ENCODE results near the gene KCND2.

KCND2 gene

DNA sequence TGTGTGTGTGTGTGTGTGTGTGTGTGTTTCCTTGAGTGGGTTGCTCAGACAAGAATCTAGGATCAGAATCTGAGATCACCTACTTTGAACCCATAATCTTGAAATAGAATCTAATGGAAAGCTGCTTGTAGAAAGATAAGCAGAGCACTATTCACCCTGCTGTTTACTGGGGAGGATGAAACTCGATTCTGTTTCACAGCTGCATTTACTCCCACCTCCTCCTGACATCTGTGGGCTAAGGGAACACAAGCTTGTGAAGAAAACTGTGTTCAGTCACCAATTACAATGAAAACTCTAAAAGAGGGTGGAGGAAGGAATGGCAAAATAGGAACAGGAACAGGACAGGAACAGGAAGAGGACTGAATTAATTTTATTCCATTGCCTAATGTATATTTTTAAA lies 315.4 kb downstream of the KCND2 start:
- Mint-ChIP-seq H3K27me3 (no peaks in the 10 kb centered on the region), H3K9me3 (peaks cover 10% of the 10 kb centered on the region), H3K27ac (no peak overlapping the region), H3K36me3 (ENCODE audit: low read depth) (no peaks in the 10 kb centered on the region), H3K4me1 (ENCODE audit: low read depth) (no peaks in the 10 kb centered on the region), H3K4me3 (no peak overlapping the region)

DNA sequence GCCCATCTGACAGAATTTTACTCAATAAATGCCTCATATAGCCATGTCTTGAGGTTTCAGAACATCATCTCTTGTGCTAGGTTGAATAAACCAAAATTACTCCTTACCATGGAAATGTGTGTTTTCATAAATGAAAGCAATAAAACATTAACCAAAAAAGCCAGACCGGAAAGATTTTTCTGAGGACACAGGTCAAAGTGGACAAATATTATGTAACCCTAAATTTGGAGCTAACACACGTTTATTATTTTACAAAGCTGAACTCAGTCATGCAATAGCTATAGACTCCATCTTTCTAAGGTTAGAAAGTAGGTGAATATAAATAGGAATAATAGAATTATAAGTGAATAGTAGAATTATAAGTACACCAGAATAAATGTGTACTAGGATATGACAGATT lies 315.9 kb downstream of the KCND2 start:
- no peaks in the 10 kb centered on the region for H3K4me1 Mint-ChIP-seq (ENCODE audit: low read depth)
- no peaks in the 10 kb centered on the region for H3K27me3 Mint-ChIP-seq
- no peaks in the 10 kb centered on the region for H3K36me3 Mint-ChIP-seq (ENCODE audit: low read depth)
- H3K4me3 Mint-ChIP-seq, result no peak overlapping the region
- no peak overlapping the region for H3K27ac Mint-ChIP-seq
- H3K9me3 Mint-ChIP-seq, result peaks cover 6% of the 10 kb centered on the region

- Mint-ChIP-seq H3K36me3 (ENCODE audit: low read depth) (no peaks in the 10 kb centered on the region), H3K9me3 (peaks cover 4% of the 10 kb centered on the region), H3K27ac (no peak overlapping the region), H3K27me3 (no peaks in the 10 kb centered on the region), H3K4me1 (ENCODE audit: low read depth) (no peaks in the 10 kb centered on the region), H3K4me3 (no peak overlapping the region)
Observed at GRCh38 chr7:120600607-120601006, 327.6 kb downstream of the KCND2 start.

- Mint-ChIP-seq H3K9me3 (no peaks in the 10 kb centered on the region), H3K4me1 (ENCODE audit: low read depth) (no peaks in the 10 kb centered on the region), H3K27ac (no peak overlapping the region), H3K4me3 (no peak overlapping the region), H3K36me3 (ENCODE audit: low read depth) (no peaks in the 10 kb centered on the region), H3K27me3 (no peaks in the 10 kb centered on the region)
Observed at GRCh38 chr7:120603366-120603765, 330.4 kb downstream of the KCND2 start.

- Mint-ChIP-seq H3K9me3 (peaks cover under 1% of the 10 kb centered on the region), H3K4me1 (ENCODE audit: low read depth) (no peaks in the 10 kb centered on the region), H3K27me3 (no peaks in the 10 kb centered on the region), H3K36me3 (ENCODE audit: low read depth) (no peaks in the 10 kb centered on the region), H3K4me3 (no peak overlapping the region), H3K27ac (no peak overlapping the region)
Observed at GRCh38 chr7:120609136-120609753, 336.3 kb downstream of the KCND2 start.

- H3K27ac Mint-ChIP-seq, result no peak overlapping the region
- H3K4me3 Mint-ChIP-seq, result no peak overlapping the region
- no peaks in the 10 kb centered on the region for H3K27me3 Mint-ChIP-seq
- no peaks in the 10 kb centered on the region for H3K36me3 Mint-ChIP-seq (ENCODE audit: low read depth)
- peaks cover 3% of the 10 kb centered on the region for H3K9me3 Mint-ChIP-seq
- H3K4me1 Mint-ChIP-seq (ENCODE audit: low read depth), result no peaks in the 10 kb centered on the region
Observed at GRCh38 chr7:120611975-120612374, 339.0 kb downstream of the KCND2 start.

- H3K36me3 Mint-ChIP-seq (ENCODE audit: low read depth), result no peaks in the 10 kb centered on the region
- H3K4me1 Mint-ChIP-seq (ENCODE audit: low read depth), result no peaks in the 10 kb centered on the region
- H3K9me3 Mint-ChIP-seq, result peaks cover 3% of the 10 kb centered on the region
- no peaks in the 10 kb centered on the region for H3K27me3 Mint-ChIP-seq
- H3K4me3 Mint-ChIP-seq, result no peak overlapping the region
- H3K27ac Mint-ChIP-seq, result no peak overlapping the region
Observed at GRCh38 chr7:120615703-120616102, 342.7 kb downstream of the KCND2 start.

- Mint-ChIP-seq H3K9me3 (peaks cover 3% of the 10 kb centered on the region), H3K36me3 (ENCODE audit: low read depth) (no peaks in the 10 kb centered on the region), H3K27ac (no peak overlapping the region), H3K4me1 (ENCODE audit: low read depth) (no peaks in the 10 kb centered on the region), H3K4me3 (no peak overlapping the region), H3K27me3 (no peaks in the 10 kb centered on the region)
Observed at GRCh38 chr7:120617275-120617674, 344.3 kb downstream of the KCND2 start.

DNA sequence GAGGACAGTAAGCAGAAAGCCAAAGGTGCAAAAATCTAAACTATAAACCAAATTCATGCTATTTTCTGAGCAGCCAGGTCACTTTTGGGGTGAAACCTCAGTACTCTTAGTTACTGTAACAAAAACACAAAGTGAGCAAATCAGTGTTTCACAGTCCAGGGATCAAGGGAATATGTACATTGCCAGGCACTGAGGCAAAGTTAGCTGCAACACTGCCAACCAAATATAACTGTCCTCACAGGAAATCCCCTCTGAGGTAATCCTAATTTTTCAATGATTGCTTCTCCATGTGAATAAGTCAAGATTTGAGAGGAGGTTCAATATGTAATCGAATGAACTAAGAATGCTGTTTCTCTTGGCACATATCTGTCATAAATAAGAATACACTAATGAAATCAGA lies 355.3 kb downstream of the KCND2 start:
- H3K9me3 Mint-ChIP-seq, result no peaks in the 10 kb centered on the region

DNA sequence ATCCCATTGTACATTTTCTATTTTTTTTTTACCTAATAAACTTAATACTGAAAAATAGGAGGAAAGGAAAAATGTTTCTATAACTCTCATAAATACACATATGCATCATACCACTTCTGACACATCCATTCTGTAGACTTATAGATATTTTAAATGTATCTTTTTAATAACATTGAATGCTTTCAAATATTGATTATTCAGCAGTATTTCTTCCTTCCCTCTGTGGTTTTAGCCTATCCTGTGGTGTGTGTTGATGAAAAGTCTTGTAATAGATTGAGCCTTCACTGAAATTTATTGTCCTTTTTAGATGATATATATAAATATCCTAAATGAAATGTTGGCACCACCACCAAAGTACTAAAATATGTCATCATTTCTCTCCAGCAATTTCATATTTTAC lies 366.9 kb downstream of the KCND2 start:
- Mint-ChIP-seq H3K4me3 (no peak overlapping the region), H3K27ac (no peak overlapping the region), H3K4me1 (ENCODE audit: low read depth) (no peaks in the 10 kb centered on the region), H3K27me3 (no peaks in the 10 kb centered on the region), H3K36me3 (ENCODE audit: low read depth) (no peaks in the 10 kb centered on the region), H3K9me3 (peaks cover 1% of the 10 kb centered on the region)

More for the DNA sequence above, 355.3 kb downstream of the KCND2 start:
- no peaks in the 10 kb centered on the region for H3K27me3 Mint-ChIP-seq
- no peak overlapping the region for H3K27ac Mint-ChIP-seq
- no peaks in the 10 kb centered on the region for H3K36me3 Mint-ChIP-seq (ENCODE audit: low read depth)
- H3K4me3 Mint-ChIP-seq, result no peak overlapping the region
- H3K4me1 Mint-ChIP-seq (ENCODE audit: low read depth), result no peaks in the 10 kb centered on the region

DNA sequence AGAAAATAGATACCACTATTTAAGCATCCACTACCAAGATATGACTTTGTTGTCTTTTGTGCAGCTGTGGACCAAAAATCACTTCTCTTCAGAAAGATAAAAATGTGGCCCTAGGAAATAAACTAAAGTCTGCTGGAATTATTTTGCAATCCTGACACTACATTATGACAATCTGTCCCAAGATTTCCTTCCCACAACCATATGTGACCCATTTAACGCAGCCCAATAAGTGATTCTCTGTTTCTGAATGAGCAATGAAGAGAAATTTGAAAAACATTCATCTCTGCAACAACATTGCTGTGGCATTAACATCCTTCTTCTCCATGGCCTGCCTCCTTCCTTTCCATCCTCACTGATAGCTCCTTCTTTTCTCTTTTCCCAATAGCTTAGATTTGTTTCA lies 373.0 kb downstream of the KCND2 start:
- H3K4me3 Mint-ChIP-seq, result no peak overlapping the region
- H3K36me3 Mint-ChIP-seq (ENCODE audit: low read depth), result no peaks in the 10 kb centered on the region
- H3K27ac Mint-ChIP-seq, result no peak overlapping the region
- H3K9me3 Mint-ChIP-seq, result no peaks in the 10 kb centered on the region
- no peaks in the 10 kb centered on the region for H3K4me1 Mint-ChIP-seq (ENCODE audit: low read depth)
- no peaks in the 10 kb centered on the region for H3K27me3 Mint-ChIP-seq

DNA sequence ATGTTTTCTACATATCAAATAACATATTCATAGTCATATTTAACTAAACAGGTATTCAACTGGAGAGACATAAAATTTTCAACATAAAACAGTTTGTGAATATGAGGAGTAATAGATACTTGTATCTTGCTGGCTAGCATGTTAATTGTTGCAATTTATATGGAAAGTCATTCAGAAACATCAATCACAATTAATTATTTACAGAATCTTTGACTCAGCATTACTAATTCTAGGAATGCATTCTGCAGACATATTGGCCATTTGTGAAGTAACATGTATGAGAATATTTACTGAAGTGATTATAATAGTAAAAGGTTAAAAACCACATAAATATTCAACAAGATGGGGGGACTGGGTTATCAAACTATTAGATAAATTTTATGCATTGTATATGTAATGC lies 381.3 kb downstream of the KCND2 start:
- Mint-ChIP-seq H3K4me1 (ENCODE audit: low read depth) (no peaks in the 10 kb centered on the region), H3K27ac (no peak overlapping the region), H3K4me3 (no peak overlapping the region), H3K36me3 (ENCODE audit: low read depth) (no peaks in the 10 kb centered on the region), H3K27me3 (no peaks in the 10 kb centered on the region), H3K9me3 (peaks cover 3% of the 10 kb centered on the region)

GRCh38 chr7:120658516-120658915 lies 385.5 kb downstream of the KCND2 start:
- H3K9me3 Mint-ChIP-seq, result no peaks in the 10 kb centered on the region
- no peaks in the 10 kb centered on the region for H3K27me3 Mint-ChIP-seq
- H3K27ac Mint-ChIP-seq, result no peak overlapping the region

DNA sequence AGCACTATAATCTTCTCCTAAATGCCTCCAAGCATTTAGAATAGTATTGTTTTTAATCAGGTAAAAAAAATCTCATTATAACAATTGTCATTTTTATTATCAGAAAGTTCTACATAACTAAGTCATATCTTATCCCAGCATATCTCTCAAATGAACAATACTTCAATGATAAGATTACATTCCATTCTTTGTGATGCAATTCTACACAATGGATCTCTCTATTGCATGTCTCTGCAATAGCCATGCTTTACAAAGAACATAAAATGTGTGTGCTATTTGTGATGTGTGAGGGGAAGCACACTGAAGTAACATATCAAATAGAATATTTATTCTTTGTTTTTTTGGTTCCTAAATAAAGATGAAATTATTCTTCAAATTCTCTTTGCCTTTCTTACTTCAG lies 389.3 kb downstream of the KCND2 start:
- no peaks in the 10 kb centered on the region for H3K9me3 Mint-ChIP-seq
- H3K27me3 Mint-ChIP-seq, result no peaks in the 10 kb centered on the region
- no peak overlapping the region for H3K4me3 Mint-ChIP-seq
- H3K4me1 Mint-ChIP-seq (ENCODE audit: low read depth), result no peaks in the 10 kb centered on the region
- no peaks in the 10 kb centered on the region for H3K36me3 Mint-ChIP-seq (ENCODE audit: low read depth)
- H3K27ac Mint-ChIP-seq, result no peak overlapping the region

More at GRCh38 chr7:120658516-120658915, 385.5 kb downstream of the KCND2 start:
- Mint-ChIP-seq H3K4me1 (ENCODE audit: low read depth) (no peaks in the 10 kb centered on the region), H3K4me3 (no peak overlapping the region), H3K36me3 (ENCODE audit: low read depth) (no peaks in the 10 kb centered on the region)

DNA sequence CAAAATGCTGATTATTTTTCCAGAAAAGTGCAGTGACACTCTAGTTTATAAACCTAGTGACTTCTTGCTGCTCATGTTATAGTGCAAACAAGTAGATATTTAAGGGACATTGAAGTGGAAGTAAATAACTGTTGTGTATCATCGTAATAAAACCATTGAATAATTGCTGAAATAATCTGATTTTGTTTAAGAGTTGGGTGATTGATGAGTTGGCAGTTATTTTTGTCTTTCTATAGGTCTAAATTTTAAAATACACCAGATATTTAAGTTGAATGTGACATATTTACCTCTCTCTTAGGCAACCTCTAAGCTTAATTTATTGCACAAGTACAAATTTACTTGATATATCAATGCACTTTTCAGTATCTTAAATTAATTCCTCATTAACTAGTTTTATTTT lies 392.1 kb downstream of the KCND2 start:
- Mint-ChIP-seq H3K36me3 (ENCODE audit: low read depth) (no peaks in the 10 kb centered on the region), H3K9me3 (no peaks in the 10 kb centered on the region), H3K4me3 (no peak overlapping the region), H3K27me3 (no peaks in the 10 kb centered on the region), H3K4me1 (ENCODE audit: low read depth) (no peaks in the 10 kb centered on the region), H3K27ac (no peak overlapping the region)

DNA sequence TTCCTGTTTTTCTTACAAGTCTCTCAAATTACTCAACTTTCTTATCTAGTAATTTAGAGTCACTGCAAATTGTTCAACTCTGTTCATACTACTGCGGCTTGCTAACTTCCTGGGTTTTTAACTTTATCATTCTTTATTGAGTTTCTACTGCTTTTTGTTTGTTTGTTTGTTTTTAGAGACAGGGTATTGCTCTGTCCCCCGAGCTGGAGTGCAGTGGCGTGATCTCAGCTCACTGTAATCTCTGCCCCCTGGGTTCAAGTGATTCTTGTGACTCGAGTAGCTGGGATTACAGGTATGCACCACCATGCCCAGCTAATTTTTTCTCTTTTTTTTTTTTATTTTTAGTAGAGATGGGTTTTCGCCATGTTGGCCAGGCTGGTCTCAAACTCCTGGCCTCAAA lies 402.1 kb downstream of the KCND2 start:
- Mint-ChIP-seq H3K36me3 (ENCODE audit: low read depth) (no peaks in the 10 kb centered on the region), H3K27ac (no peak overlapping the region), H3K27me3 (no peaks in the 10 kb centered on the region), H3K4me3 (no peak overlapping the region), H3K4me1 (ENCODE audit: low read depth) (no peaks in the 10 kb centered on the region), H3K9me3 (peaks cover 11% of the 10 kb centered on the region)
